HFF-Myc (cell line): ENCODE data around the gene GLB1L3.

ENCODE experiments used
- DNase-seq: peaks from one replicate; pipeline ENCODE4 v3.0.0-alpha.2; 2011; ENCODE audit warnings: low read depth; ENCODE audit errors: extremely low read depth
- H3K4me3 ChIP-seq: replicated peaks from 2 replicates; pipeline ENCODE4 v1.5.1; 2011; ENCODE audit warnings: low read depth, mild to moderate bottlenecking, control low read depth, low read length
- TF ChIP-seq, protein P1 (sequence below): IDR thresholded peaks from 2 replicates; pipeline ENCODE4 v1.5.1; 2012; ENCODE audit warnings: mild to moderate bottlenecking, low read depth, low read length, control low read depth; ENCODE audit errors: missing control alignments

GLB1L3 gene

DNA sequence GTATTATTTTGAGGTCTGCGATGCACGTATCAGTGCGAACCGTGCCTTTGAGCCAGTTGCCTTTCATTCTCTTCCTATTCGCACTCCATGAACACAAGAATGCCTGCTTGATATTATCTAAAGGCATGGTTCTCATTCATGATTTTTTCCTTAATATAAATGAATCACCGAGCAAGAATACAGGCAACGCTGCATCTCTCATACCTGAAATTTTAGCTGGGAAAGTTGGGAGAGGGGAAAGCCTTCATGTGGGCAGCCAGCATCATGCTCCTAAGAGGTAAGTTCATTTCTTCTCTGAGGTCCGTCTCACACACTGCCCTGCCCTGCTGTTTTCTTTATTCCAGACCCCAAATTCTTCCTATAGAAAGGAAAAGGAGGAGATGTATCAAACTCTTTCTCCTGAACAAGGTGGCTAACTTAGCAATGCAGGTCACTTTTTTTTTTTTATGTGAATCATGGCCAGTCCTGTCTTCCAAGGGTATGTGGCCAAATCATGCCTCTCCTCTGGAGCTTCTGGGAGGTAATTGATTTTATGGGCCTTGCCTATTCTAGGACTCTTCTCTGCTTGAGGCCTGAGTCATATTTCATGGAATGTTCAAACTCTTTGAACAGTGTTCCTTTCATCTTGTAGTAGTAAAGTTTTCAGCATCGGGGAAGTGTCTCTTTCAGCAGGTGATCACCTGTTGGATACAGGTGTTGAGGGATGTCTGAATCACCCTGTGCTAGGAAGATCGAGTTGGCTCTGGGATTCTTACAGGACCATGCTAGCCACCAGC, 58.8 kb downstream of the GLB1L3 start:
- no peak for DNase-seq
- H3K4me3 ChIP-seq, result no peak overlapping the region
- TF ChIP-seq, protein P1, sequence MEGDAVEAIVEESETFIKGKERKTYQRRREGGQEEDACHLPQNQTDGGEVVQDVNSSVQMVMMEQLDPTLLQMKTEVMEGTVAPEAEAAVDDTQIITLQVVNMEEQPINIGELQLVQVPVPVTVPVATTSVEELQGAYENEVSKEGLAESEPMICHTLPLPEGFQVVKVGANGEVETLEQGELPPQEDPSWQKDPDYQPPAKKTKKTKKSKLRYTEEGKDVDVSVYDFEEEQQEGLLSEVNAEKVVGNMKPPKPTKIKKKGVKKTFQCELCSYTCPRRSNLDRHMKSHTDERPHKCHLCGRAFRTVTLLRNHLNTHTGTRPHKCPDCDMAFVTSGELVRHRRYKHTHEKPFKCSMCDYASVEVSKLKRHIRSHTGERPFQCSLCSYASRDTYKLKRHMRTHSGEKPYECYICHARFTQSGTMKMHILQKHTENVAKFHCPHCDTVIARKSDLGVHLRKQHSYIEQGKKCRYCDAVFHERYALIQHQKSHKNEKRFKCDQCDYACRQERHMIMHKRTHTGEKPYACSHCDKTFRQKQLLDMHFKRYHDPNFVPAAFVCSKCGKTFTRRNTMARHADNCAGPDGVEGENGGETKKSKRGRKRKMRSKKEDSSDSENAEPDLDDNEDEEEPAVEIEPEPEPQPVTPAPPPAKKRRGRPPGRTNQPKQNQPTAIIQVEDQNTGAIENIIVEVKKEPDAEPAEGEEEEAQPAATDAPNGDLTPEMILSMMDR, result no peak

DNA sequence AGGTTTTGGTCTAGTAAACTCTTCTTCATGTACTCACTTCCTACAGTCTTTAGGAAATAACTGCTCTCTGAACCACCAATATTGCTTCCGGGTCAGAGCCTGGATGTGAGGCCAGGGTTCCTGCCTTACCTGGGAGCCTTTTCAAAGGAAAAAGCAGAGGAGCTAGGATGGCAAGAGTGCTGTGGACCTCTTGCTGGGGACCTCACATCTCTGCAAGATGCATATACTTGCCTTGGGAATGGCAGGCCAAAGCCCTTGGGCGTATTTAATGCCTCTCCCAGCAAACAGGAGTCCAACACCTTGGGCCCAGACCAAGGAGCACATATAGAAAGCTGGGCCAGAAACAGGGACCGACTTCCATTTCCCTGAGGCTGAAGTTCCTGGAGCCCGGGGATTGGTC, 60.9 kb downstream of the GLB1L3 start:
- TF ChIP-seq, protein P1, result no peak
- no peak overlapping the region for H3K4me3 ChIP-seq
- DNase-seq, result no peak

GRCh38 chr11:134338068-134338467, 61.9 kb downstream of the GLB1L3 start:
- DNase-seq, result no peak
- H3K4me3 ChIP-seq, result no peak overlapping the region
- TF ChIP-seq, protein P1, result no peak

GRCh38 chr11:134338654-134339053, 62.5 kb downstream of the GLB1L3 start:
- TF ChIP-seq, protein P1, result no peak

GRCh38 chr11:134339756-134340155, 63.6 kb downstream of the GLB1L3 start:
- H3K4me3 ChIP-seq, result no peak overlapping the region
- no peak for DNase-seq
- TF ChIP-seq, protein P1, result no peak

More at GRCh38 chr11:134338654-134339053, 62.5 kb downstream of the GLB1L3 start:
- H3K4me3 ChIP-seq, result no peak overlapping the region
- no peak for DNase-seq

GRCh38 chr11:134340354-134340964, 64.3 kb downstream of the GLB1L3 start:
- TF ChIP-seq, protein P1, result no peak
- H3K4me3 ChIP-seq, result no peak overlapping the region
- DNase-seq, result no peak
